GM12864 (cell line): ENCODE measurements around the gene NEB.
"Not testable (repeated sequence)": the region's sequence is repeated elsewhere in the genome, so short reads cannot be mapped to it uniquely, and the experiment has no call there.

Experiments
- DNase-seq: peaks from one replicate; pipeline ENCODE4 v3.0.0-alpha.2; 2011; ENCODE audit warnings: low read depth
- H3K4me3 ChIP-seq: 2 replicates; pipeline ENCODE4 v1.5.1; 2011; ENCODE audit warnings: mild to moderate bottlenecking, low read depth, low read length, control low read depth
- CTCF ChIP-seq: IDR thresholded peaks from 2 replicates; pipeline ENCODE4 v1.5.1; 2011; ENCODE audit warnings: low read depth, mild to moderate bottlenecking, moderate library complexity, low read length, control low read depth, inconsistent platforms; ENCODE audit errors: missing control alignments

The NEB gene

DNA sequence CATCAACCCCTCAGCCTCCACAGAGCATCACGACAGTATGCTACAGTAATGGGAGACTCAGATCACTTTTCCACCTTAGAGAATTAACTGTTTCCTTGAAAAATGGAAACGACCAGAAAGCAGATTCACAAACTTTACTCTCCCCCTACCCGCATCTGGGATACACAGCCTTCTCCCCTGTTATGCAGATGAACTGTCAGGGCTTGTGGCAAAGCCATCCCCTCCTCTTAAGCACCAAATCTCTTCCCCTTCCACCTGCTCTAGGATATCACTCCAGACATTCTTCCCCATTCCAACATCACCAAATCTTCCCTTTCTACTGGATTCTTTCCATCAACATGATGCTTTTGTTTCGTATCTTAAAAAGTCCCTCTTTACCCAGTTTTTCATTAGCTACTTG lies 26.4 kb downstream of the NEB start:
- DNase-seq, result no peak
- TF ChIP-seq CTCF, result no peak
- no peak overlapping the region for H3K4me3 ChIP-seq

DNA sequence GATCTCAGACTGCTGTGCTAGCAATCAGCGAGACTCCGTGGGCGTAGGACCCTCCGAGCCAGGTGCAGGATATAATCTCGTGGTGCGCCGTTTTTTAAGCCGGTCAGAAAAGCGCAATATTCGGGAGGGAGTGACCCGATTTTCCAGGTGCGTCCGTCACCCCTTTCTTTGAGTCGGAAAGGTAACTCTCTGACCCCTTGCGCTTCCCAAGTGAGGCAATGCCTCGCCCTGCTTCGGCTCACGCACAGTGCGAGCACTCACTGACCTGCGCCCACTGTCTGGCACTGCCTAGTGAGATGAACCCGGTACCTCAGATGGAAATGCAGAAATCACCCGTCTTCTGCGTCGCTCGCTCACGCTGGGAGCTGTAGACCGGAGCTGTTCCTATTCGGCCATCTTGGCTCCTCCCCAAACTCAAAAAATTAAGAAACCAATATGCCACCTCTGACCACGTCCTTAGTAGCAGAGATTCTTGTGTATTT lies 29.8 kb downstream of the NEB start:
- not testable (repeated sequence) for DNase-seq

GRCh38 chr2:151698134-151698533 lies 36.1 kb downstream of the NEB start:
- not testable (repeated sequence) for H3K4me3 ChIP-seq, DNase-seq

More for the DNA sequence above, 29.8 kb downstream of the NEB start:
- not testable (repeated sequence) for H3K4me3 ChIP-seq

GRCh38 chr2:151695778-151696177 lies 38.5 kb downstream of the NEB start:
- no peak overlapping the region for H3K4me3 ChIP-seq
- DNase-seq, result no peak
- no peak for TF ChIP-seq CTCF

DNA sequence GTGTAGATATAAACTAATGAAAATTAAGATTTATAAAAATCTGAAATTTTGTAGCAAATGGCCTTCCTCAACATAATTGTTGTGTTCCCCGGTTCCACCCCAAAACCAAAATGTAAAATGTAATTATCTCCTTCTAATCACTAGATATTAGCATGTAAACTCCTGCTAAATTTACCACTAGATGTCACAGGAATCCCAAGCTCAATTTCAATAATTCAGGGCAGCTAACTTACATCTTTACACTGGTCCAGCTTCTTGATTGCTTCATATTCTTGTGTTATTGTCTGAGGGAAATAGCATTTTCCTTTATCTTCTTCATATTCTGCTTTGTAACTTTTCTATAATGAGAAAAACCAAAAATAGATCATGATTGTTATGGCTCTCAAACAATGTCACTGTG lies 42.6 kb downstream of the NEB start:
- no peak for DNase-seq
- TF ChIP-seq CTCF, result no peak

DNA sequence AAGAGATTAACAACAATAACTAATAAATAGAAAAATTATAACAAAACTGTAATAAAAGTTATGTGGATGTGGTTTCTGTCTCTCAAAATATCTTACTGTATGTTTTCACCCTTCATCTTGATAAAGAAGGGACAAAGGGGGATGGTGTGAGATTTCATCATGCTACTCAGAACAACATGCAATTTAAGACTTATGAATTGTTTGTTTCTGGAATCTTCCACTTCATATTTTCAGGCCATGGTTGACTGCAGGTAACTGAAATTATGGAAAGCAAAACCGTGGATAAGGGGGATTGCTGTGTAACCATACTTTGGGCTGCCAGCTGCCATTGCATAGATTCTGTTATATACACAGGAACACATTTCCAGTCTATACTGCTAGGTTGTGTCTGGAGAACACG lies 45.6 kb downstream of the NEB start:
- no peak for DNase-seq
- TF ChIP-seq CTCF, result no peak
- H3K4me3 ChIP-seq, result no peak overlapping the region

More for the DNA sequence above, 42.6 kb downstream of the NEB start:
- H3K4me3 ChIP-seq, result no peak overlapping the region

DNA sequence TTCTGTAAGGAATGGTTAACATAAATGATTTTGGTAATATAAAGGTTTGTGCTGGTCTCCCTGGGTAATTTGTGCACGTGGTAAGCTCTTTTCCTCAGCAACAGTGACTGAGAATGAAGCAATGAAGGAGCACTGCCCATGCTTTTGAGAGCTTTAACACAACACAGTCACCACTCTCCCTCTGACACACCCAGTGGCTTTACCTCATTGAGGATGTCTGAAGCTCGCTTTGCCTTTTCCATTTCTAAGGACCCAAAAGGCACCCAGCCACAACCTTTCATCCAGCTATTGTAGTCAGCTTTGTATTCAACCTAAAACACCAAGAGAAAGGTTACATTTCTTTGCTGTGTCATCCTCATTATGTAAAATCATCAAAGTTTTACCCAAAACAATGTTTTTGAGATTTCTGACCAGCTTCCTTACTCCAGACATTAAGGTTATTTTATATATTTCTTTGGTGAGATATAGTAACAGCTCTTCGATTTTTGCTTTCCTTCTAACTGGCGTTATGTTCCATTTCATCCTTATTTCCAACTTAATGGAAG lies 51.7 kb downstream of the NEB start:
- H3K4me3 ChIP-seq, result no peak overlapping the region
- no peak for TF ChIP-seq CTCF
- DNase-seq, result no peak

DNA sequence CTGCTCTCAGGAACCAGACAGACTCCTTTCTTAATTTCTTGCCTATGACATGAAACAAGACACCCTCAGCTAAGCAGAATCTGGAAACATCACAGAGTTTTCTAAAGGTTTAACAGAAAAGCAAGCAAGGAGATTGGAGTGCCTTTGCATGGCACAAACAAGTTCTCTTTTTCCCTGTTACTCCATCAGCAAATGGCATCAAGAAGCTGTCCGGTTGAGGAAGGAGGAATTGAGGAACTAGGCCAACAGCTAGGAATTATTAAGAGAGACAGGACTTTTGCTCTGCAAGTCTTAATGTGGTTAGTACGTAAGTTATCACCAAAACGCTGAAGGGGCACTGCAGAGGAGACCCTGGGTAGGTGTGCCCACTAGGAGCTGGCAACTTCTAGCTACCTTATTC lies 53.2 kb downstream of the NEB start:
- TF ChIP-seq CTCF, result no peak
- no peak overlapping the region for H3K4me3 ChIP-seq
- no peak for DNase-seq
